ENCODE results near the gene CLCNKB.
"Not testable (repeated sequence)": the region's sequence is repeated elsewhere in the genome, so short reads cannot be mapped to it uniquely, and the experiment has no call there.

The CLCNKB gene

GRCh38 chr1:16023050-16023653, 20.4 kb upstream of the CLCNKB start:
- no peak for DNase-seq (ENCODE audit: low read depth)
- in situ Hi-C loops (cut with HindIII; ENCODE audit: low sequenced_read_pairs) = no loop called here
- no peak for TF ChIP-seq CTCF (IDR thresholded peaks at IDR 0.05; ENCODE audit: low read depth, low read length, missing control alignments)

GRCh38 chr1:16026302-16026701, 17.3 kb upstream of the CLCNKB start:
- H3K4me3 ChIP-seq (ENCODE audit: low read depth, low read length); in situ Hi-C loops (cut with HindIII; ENCODE audit: low sequenced_read_pairs): not testable (repeated sequence)

More at GRCh38 chr1:16023050-16023653, 20.4 kb upstream of the CLCNKB start:
- no peak overlapping the region for H3K4me3 ChIP-seq (ENCODE audit: low read depth, low read length)

GRCh38 chr1:16026723-16027484, 16.7 kb upstream of the CLCNKB start:
- in situ Hi-C loops (cut with HindIII; ENCODE audit: low sequenced_read_pairs) = no loop called here
- no peak for TF ChIP-seq CTCF (IDR thresholded peaks at IDR 0.05; ENCODE audit: low read depth, low read length, missing control alignments)
- H3K4me3 ChIP-seq (ENCODE audit: low read depth, low read length) = no peak overlapping the region
- DNase-seq (ENCODE audit: low read depth) = no peak

More at GRCh38 chr1:16026302-16026701, 17.3 kb upstream of the CLCNKB start:
- DNase-seq (ENCODE audit: low read depth) = not testable (repeated sequence)

DNA sequence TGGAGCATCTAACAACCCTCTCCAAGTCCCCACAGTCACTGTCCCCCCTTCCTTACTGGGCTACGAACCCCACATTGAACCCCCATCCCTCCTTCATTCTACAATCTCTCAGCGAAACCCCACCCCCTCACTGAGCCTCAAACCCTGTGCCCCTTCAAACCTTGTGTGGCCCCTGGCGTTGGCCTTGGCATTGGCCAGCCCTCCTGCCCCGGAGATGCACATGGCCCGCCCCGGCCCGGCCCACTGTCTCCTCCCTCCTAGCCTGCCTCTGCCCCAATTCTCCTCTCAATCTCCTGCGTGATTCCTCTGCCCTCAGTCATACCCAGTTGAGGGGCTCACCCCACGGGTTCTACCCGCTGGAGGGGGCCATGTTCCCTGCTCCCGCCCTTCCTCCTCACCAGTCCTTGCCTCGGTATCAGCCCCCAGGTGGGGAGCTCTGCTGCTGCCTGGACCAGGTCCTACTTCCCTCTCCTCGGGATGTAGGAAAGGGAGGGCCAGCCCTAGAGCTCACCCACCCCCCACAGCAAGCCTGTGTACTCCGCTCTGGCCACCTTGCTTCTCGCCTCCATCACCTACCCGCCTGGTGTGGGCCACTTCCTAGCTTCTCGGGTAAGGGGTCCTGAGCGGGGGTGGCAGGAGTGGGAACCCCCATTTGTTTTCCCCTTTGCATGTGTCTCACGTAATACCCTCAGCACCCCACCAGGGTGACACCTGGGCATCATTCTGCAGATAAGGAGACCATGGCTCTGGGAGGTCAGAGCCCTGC, 15.2 kb upstream of the CLCNKB start:
- in situ Hi-C loops (cut with HindIII; ENCODE audit: low sequenced_read_pairs) = no loop called here
- no peak for TF ChIP-seq CTCF (IDR thresholded peaks at IDR 0.05; ENCODE audit: low read depth, low read length, missing control alignments)
- H3K4me3 ChIP-seq (ENCODE audit: low read depth, low read length) = no peak overlapping the region
- no peak for DNase-seq (ENCODE audit: low read depth)

- in situ Hi-C loops (cut with HindIII; ENCODE audit: low sequenced_read_pairs); H3K4me3 ChIP-seq (ENCODE audit: low read depth, low read length); DNase-seq (ENCODE audit: low read depth): not testable (repeated sequence)
These were observed 14.6 kb upstream of the CLCNKB start for GRCh38 chr1:16029003-16029268.

DNA sequence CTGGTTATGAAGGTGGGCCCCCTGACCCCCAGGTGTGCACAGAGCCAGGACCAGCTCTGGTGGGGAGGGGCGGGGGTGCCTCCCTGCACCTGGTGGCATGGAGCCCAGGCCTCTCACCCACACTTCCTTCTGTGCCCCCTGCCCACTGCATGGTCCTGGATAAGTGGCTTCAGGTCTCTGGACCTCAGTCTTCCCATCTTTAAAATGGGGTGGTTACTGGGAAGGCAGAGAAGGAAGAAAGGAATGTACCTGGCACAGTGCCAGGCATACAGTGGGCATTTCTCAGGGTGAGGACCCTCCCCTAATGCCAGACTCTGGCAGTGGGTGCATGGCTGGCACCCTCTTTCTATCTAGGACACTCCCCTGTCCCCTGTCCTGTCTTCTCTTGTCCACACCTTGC, 14.3 kb upstream of the CLCNKB start:
- H3K4me3 ChIP-seq (ENCODE audit: low read depth, low read length) = no peak overlapping the region

DNA sequence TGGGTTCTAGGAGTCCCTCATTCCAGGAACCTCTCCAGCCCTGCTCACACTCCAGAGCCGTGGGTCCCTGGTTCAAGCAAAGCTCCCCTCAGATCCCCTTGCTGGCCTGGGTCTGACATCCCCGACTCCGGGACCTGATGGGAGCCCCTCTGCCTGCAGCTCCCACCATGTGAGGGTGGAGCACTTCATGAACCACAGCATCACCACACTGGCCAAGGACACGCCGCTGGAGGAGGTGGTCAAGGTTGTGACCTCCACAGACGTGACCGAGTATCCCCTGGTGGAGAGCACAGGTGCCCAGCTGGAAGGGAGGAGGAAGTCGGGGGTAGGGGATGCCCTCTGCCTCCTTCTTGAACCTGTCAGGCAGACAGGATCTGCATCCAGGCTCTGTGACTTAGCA, 12.0 kb upstream of the CLCNKB start:
- DNase-seq (ENCODE audit: low read depth) = no peak
- TF ChIP-seq CTCF (IDR thresholded peaks at IDR 0.05; ENCODE audit: low read depth, low read length, missing control alignments) = no peak
- no peak overlapping the region for H3K4me3 ChIP-seq (ENCODE audit: low read depth, low read length)
- in situ Hi-C loops (cut with HindIII; ENCODE audit: low sequenced_read_pairs) = no loop called here

More for the DNA sequence above, 14.3 kb upstream of the CLCNKB start:
- DNase-seq (ENCODE audit: low read depth) = no peak
- no peak for TF ChIP-seq CTCF (IDR thresholded peaks at IDR 0.05; ENCODE audit: low read depth, low read length, missing control alignments)
- in situ Hi-C loops (cut with HindIII; ENCODE audit: low sequenced_read_pairs) = no loop called here
